Measurements from ENCODE around the gene PBOV1.

PBOV1 gene

DNA sequence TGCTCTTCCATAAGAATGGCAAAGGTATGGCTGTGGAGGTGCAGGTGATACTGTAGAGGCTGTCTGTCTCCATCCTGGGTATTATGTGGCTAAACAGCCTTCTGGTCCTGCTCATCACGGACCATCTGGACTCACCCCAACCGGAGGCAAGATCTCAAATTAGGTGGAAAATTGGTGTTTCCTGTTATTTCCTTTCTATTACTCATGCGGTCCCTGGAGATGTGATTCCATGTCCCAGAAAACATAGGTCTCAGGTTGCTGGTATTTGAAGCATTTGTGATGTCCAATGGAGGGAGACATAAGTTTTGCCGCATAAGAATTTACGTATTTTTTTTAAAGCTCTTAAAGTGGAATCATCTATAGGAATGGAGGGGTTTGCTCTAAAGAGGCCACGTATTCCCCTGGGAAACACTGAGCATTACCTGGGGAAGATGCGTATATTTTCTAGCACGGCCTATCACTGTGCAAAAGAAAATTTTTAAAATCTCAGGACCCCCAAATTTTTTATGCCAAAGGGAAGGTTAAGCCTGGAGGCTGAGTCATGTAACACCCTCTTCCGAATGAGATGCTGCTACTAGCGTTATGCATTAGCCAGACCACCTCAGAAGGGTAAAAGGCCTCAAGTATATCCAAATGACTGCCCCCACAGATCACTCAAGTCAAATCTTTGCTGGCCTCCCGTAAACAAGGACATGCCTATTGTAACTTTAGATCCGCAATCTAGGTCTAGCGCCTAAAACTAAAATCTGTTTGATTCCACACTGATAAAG is 22.4 kb upstream of the PBOV1 start:
- TF ChIP-seq OSR1 (CRISPR knock-in tag; IDR thresholded peaks at IDR 0.05) (no peak), TCF4 (CRISPR knock-in tag; IDR thresholded peaks at IDR 0.05; ENCODE audit: borderline replicate concordance) (no peak), PPARA (CRISPR knock-in tag; IDR thresholded peaks at IDR 0.05; ENCODE audit: borderline replicate concordance) (no peak), ZNF565 (CRISPR knock-in tag; conservative IDR thresholded peaks at IDR 0.05; ENCODE audit: low read depth) (no peak), ZNF70 (CRISPR knock-in tag; IDR thresholded peaks at IDR 0.05) (no peak), RARB (CRISPR knock-in tag; IDR thresholded peaks at IDR 0.05) (no peak), TOX (CRISPR knock-in tag; IDR thresholded peaks at IDR 0.05; ENCODE audit: borderline replicate concordance) (no peak), ZFP30 (CRISPR knock-in tag; IDR thresholded peaks at IDR 0.05) (no peak), ZC3H10 (CRISPR knock-in tag; IDR thresholded peaks at IDR 0.05) (no peak), ZFP3 (CRISPR knock-in tag; IDR thresholded peaks at IDR 0.05) (no peak), ARNTL (CRISPR knock-in tag; IDR thresholded peaks at IDR 0.05; ENCODE audit: borderline replicate concordance, low read depth) (no peak)
- TF ChIP-seq, protein P1, sequence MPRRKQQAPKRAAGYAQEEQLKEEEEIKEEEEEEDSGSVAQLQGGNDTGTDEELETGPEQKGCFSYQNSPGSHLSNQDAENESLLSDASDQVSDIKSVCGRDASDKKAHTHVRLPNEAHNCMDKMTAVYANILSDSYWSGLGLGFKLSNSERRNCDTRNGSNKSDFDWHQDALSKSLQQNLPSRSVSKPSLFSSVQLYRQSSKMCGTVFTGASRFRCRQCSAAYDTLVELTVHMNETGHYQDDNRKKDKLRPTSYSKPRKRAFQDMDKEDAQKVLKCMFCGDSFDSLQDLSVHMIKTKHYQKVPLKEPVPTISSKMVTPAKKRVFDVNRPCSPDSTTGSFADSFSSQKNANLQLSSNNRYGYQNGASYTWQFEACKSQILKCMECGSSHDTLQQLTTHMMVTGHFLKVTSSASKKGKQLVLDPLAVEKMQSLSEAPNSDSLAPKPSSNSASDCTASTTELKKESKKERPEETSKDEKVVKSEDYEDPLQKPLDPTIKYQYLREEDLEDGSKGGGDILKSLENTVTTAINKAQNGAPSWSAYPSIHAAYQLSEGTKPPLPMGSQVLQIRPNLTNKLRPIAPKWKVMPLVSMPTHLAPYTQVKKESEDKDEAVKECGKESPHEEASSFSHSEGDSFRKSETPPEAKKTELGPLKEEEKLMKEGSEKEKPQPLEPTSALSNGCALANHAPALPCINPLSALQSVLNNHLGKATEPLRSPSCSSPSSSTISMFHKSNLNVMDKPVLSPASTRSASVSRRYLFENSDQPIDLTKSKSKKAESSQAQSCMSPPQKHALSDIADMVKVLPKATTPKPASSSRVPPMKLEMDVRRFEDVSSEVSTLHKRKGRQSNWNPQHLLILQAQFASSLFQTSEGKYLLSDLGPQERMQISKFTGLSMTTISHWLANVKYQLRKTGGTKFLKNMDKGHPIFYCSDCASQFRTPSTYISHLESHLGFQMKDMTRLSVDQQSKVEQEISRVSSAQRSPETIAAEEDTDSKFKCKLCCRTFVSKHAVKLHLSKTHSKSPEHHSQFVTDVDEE (CRISPR knock-in tag; IDR thresholded peaks at IDR 0.05): no peak
- TF ChIP-seq, protein P2, sequence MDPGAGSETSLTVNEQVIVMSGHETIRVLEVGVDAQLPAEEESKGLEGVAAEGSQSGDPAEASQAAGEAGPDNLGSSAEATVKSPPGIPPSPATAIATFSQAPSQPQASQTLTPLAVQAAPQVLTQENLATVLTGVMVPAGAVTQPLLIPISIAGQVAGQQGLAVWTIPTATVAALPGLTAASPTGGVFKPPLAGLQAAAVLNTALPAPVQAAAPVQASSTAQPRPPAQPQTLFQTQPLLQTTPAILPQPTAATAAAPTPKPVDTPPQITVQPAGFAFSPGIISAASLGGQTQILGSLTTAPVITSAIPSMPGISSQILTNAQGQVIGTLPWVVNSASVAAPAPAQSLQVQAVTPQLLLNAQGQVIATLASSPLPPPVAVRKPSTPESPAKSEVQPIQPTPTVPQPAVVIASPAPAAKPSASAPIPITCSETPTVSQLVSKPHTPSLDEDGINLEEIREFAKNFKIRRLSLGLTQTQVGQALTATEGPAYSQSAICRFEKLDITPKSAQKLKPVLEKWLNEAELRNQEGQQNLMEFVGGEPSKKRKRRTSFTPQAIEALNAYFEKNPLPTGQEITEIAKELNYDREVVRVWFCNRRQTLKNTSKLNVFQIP (CRISPR knock-in tag; IDR thresholded peaks at IDR 0.05; ENCODE audit: borderline replicate concordance, low read depth): no peak
- TF ChIP-seq, protein P3, sequence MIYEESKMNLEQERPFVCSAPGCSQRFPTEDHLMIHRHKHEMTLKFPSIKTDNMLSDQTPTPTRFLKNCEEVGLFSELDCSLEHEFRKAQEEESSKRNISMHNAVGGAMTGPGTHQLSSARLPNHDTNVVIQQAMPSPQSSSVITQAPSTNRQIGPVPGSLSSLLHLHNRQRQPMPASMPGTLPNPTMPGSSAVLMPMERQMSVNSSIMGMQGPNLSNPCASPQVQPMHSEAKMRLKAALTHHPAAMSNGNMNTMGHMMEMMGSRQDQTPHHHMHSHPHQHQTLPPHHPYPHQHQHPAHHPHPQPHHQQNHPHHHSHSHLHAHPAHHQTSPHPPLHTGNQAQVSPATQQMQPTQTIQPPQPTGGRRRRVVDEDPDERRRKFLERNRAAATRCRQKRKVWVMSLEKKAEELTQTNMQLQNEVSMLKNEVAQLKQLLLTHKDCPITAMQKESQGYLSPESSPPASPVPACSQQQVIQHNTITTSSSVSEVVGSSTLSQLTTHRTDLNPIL (CRISPR knock-in tag; IDR thresholded peaks at IDR 0.05; ENCODE audit: low read depth): no peak
- TF ChIP-seq, protein P4, sequence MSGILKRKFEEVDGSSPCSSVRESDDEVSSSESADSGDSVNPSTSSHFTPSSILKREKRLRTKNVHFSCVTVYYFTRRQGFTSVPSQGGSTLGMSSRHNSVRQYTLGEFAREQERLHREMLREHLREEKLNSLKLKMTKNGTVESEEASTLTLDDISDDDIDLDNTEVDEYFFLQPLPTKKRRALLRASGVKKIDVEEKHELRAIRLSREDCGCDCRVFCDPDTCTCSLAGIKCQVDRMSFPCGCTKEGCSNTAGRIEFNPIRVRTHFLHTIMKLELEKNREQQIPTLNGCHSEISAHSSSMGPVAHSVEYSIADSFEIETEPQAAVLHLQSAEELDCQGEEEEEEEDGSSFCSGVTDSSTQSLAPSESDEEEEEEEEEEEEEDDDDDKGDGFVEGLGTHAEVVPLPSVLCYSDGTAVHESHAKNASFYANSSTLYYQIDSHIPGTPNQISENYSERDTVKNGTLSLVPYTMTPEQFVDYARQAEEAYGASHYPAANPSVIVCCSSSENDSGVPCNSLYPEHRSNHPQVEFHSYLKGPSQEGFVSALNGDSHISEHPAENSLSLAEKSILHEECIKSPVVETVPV (CRISPR knock-in tag; IDR thresholded peaks at IDR 0.05): no peak
- ATAC-seq: no peak

DNA sequence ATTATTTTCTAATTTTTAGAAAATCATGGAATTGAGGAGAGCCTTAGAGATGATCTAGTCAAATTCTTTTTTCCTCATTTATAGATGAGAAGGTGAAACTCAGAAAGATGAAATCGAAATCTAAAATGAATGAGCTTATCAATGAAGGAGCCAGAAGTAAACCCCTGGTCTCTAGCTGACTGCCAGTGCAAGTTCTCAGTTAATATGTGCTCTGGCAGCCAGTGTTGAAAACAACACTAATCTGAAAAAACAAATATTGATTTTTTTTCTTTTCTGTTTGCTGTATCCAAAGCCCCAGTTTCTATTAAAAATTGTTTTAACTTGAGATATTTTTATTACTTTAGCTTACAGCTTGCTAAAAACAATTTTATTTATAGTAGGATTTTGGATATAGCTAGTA is 21.5 kb upstream of the PBOV1 start:
- ATAC-seq: no peak
- TF ChIP-seq ZC3H10 (CRISPR knock-in tag; IDR thresholded peaks at IDR 0.05) (no peak), ZNF8 (CRISPR knock-in tag; IDR thresholded peaks at IDR 0.05) (no peak), ISL1 (CRISPR knock-in tag; IDR thresholded peaks at IDR 0.05) (no peak), TOX (CRISPR knock-in tag; IDR thresholded peaks at IDR 0.05; ENCODE audit: borderline replicate concordance) (no peak), OSR1 (CRISPR knock-in tag; IDR thresholded peaks at IDR 0.05) (no peak), ESRRG (CRISPR knock-in tag; IDR thresholded peaks at IDR 0.05) (no peak), ZNF70 (CRISPR knock-in tag; IDR thresholded peaks at IDR 0.05) (no peak), GLIS3 (CRISPR knock-in tag; IDR thresholded peaks at IDR 0.05) (no peak), ZFP30 (CRISPR knock-in tag; IDR thresholded peaks at IDR 0.05) (no peak), ARNTL (CRISPR knock-in tag; IDR thresholded peaks at IDR 0.05; ENCODE audit: borderline replicate concordance, low read depth) (no peak)
- TF ChIP-seq, protein P1 (CRISPR knock-in tag; IDR thresholded peaks at IDR 0.05): no peak
- TF ChIP-seq, protein P4 (CRISPR knock-in tag; IDR thresholded peaks at IDR 0.05): no peak
- TF ChIP-seq, protein P3 (CRISPR knock-in tag; IDR thresholded peaks at IDR 0.05; ENCODE audit: low read depth): no peak
